Activated CD8-positive, alpha-beta memory T cell treated with anti-CD3 and anti-CD28 coated beads, Interleukin-2, amount 10 ng/mL, durations not matched to agents 7 days and 5 days (primary cell): ENCODE results near the gene ERGIC2. TPM values are rescaled to one million over a fixed set of nuclear protein-coding genes. Genes with fewer than 3 reads are reported as not detected.
"Not testable (repeated sequence)": the region's sequence is repeated elsewhere in the genome, so short reads cannot be mapped to it uniquely, and the experiment has no call there.

Experiments used
- ATAC-seq: fragments of 150-1000 bp; cut with Tn5 transposase; one replicate; pipeline ENCODE4 v1.10.0; 2021; ENCODE audit warnings: moderate library complexity
- CTCF ChIA-PET: fragments of 350-600 bp; sonication (Branson Sonifier 250); formaldehyde crosslinking; loops from one replicate; lab custom pipeline; 2021; ENCODE audit warnings: antibody characterized with exemption; lab: Charles Lee
- DNase-seq: peaks from one replicate; pipeline ENCODE4 v3.0.0-alpha.2; 2020
- H3K27ac Mint-ChIP-seq: one replicate; pipeline ENCODE4 v1.8.0; 2021; ENCODE audit warnings: mild to moderate bottlenecking, mixed read lengths
- H3K27me3 Mint-ChIP-seq: one replicate; pipeline ENCODE4 v1.8.0; 2021; ENCODE audit warnings: mixed read lengths
- H3K36me3 Mint-ChIP-seq: one replicate; pipeline ENCODE4 v1.8.0; 2021; ENCODE audit warnings: mild to moderate bottlenecking, mixed read lengths
- H3K4me1 Mint-ChIP-seq: one replicate; pipeline ENCODE4 v1.8.0; 2021; ENCODE audit warnings: mixed read lengths
- H3K4me3 Mint-ChIP-seq: one replicate; pipeline ENCODE4 v1.8.0; 2021; ENCODE audit warnings: mild to moderate bottlenecking, moderate library complexity, mixed read lengths
- H3K9me3 Mint-ChIP-seq: one replicate; pipeline ENCODE4 v1.8.0; 2022; ENCODE audit warnings: low read depth, mixed read lengths
- total RNA-seq, 2 experiments: library from RNA; stranded (reverse); gene quantifications; one replicate each; pipeline ENCODE4 v1.2.3, GENCODE V29; 2021

The ERGIC2 gene
- total RNA-seq, 2 experiments from 2014 or later: 67.0 to 75.5 TPM

DNA sequence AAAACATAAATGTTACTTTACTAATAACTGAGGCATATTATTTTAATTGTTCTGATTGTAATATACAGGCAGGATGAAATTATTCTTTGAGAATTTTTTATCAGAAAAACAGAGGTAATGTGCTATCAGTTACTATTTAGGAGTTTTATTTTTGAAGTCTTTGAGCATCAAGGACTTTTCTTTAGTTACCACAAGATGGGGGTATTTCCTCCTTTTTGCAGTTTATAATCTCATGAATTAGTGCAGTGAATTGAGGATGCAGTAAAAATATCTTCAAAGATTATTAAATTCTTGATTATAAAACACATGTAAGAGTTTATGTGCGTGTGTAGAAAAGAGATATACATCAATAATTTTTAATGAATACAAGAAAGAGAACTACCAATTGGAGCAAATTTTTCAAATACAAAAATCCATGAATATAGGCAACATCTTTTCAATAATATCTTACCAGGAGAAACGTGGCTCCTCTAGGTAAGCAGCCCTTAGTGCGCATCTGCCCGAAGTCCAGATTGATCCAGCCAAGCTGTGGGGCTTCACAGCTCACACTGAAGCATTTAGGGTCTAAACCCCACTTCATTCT lies 71.6 kb downstream of the ERGIC2 start:
- CTCF ChIA-PET: interaction anchor here (4.3 kb wide), 1 partner anchor 9 kb away, joined by 25 read pairs; no protein-coding TSS in a partner anchor
- no peak for ATAC-seq
- DNase-seq: no peak
- no peak overlapping the region for H3K27ac Mint-ChIP-seq
- H3K4me1 Mint-ChIP-seq: no peaks in the 10 kb centered on the region
- no peaks in the 10 kb centered on the region for H3K27me3 Mint-ChIP-seq
- H3K4me3 Mint-ChIP-seq: no peak overlapping the region
- no peaks in the 10 kb centered on the region for H3K36me3 Mint-ChIP-seq
- no peaks in the 10 kb centered on the region for H3K9me3 Mint-ChIP-seq

DNA sequence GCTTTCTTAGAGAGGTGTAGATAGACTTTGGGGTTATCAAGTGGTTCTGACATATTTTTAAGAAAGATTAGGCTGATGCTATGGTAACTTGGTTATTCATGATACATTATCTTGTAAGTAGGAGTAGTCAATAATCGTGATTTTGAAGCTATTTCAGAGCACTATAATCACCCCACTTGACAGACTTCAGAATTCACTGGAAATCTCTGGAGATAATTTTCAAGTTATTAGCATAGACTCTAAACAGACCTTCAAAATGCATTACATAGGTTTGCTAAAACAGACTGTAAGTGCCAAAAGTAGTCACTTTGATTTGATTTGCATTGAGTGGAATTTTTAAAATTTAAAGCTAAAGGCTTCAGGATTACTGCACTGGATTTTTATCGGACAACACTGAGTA lies 74.3 kb downstream of the ERGIC2 start:
- Mint-ChIP-seq H3K27ac (no peak overlapping the region), H3K9me3 (no peaks in the 10 kb centered on the region), H3K27me3 (no peaks in the 10 kb centered on the region), H3K4me3 (no peak overlapping the region), H3K36me3 (no peaks in the 10 kb centered on the region), H3K4me1 (no peaks in the 10 kb centered on the region)
- ATAC-seq (no peak), DNase-seq (no peak)
- CTCF ChIA-PET: interaction anchor here (4.3 kb wide), 1 partner anchor 11 kb away, joined by 25 read pairs; no protein-coding TSS in a partner anchor

DNA sequence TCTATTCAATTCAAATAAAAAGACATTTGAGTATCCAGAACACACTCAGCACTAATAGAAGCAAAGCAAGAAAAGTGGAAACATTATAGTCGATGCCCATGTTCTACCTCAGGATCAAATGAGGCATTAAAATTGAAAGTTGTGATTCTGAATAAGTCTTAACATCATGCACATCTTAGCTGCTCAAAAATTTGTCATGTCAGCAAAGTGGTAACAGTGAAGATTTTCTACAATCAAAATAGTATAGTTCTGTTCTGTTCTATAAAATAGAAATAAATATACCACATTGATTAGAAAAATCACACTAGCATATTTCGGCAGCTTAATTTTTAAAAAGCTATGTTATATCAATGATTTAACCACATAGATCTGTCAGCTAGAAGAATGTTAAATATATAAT lies 74.7 kb downstream of the ERGIC2 start:
- Mint-ChIP-seq H3K9me3 (no peaks in the 10 kb centered on the region), H3K36me3 (no peaks in the 10 kb centered on the region), H3K4me3 (no peak overlapping the region), H3K27me3 (no peaks in the 10 kb centered on the region), H3K27ac (no peak overlapping the region), H3K4me1 (no peaks in the 10 kb centered on the region)
- CTCF ChIA-PET: interaction anchor here (4.3 kb wide), 1 partner anchor 12 kb away, joined by 25 read pairs; no protein-coding TSS in a partner anchor
- ATAC-seq (no peak), DNase-seq (no peak)

DNA sequence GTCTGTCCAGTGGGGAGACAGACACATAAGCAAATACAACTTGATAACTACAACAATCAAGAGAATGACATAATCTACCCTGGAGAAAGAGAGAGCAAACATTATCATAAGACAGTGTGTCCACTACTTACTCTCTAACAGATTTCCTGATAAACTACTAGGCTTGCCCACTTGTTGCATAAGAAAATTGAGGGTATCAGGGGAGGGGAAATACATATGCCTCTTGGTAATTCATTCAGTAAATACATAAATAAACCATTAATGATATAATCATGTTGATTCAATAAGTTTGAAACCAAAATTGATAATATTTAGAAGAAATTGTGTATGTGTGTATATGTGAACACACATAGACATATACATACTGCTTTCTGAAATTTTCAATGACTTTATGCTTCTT lies 76.6 kb downstream of the ERGIC2 start:
- Mint-ChIP-seq H3K36me3 (no peaks in the 10 kb centered on the region), H3K9me3 (no peaks in the 10 kb centered on the region), H3K4me3 (no peak overlapping the region), H3K27ac (no peak overlapping the region), H3K4me1 (no peaks in the 10 kb centered on the region), H3K27me3 (no peaks in the 10 kb centered on the region)
- DNase-seq (no peak), ATAC-seq (no peak)
- CTCF ChIA-PET: interaction anchor here (2.3 kb wide), 1 partner anchor 13 kb away, joined by 8 read pairs; no protein-coding TSS in a partner anchor

DNA sequence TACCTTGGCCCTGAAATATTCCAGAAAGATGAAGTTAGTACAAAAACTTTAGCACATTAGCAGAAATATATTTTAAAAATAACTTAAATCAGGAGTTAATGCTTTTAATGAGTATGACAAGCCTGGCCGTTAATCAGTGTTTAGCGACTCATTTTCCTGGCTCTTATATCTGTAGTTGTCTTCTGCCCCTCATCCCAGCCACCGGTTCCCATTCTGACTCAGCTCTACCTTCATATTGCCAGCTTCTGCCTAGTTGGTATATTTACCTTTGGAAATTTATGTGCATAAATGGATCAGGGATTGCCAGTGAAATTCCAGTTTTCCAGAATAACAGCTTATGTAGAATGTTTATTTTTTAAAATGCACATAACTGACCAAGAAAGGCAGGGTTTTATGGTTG lies 79.9 kb downstream of the ERGIC2 start:
- ATAC-seq (no peak), DNase-seq (no peak)
- Mint-ChIP-seq H3K27me3 (no peaks in the 10 kb centered on the region), H3K27ac (no peak overlapping the region), H3K4me3 (no peak overlapping the region), H3K4me1 (no peaks in the 10 kb centered on the region), H3K36me3 (no peaks in the 10 kb centered on the region), H3K9me3 (no peaks in the 10 kb centered on the region)
- CTCF ChIA-PET: interaction anchor here (0.9 kb wide), 1 partner anchor 17 kb away, joined by 3 read pairs; no protein-coding TSS in a partner anchor

DNA sequence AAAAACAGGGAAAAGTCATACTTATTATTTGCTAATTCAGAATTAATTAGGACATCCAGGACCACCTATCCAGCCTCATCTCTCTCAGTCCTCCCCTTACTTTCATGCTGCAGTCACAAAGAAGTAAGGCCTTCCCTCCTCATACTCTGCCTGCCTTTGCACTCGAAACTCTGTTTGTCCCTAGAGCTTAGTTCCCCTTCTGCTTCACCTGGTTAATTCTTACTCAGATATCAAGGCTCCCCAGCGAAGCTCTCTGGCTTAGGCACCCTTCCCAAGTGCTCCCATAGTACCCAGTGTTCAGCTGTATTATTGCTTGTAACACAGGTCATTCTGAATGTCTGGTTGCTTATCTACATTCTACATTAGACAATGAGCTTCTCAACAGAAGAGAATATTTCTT lies 81.3 kb downstream of the ERGIC2 start:
- Mint-ChIP-seq H3K4me3 (no peak overlapping the region), H3K4me1 (no peaks in the 10 kb centered on the region), H3K9me3 (no peaks in the 10 kb centered on the region), H3K27me3 (no peaks in the 10 kb centered on the region), H3K36me3 (no peaks in the 10 kb centered on the region), H3K27ac (no peak overlapping the region)
- no peak for DNase-seq
- CTCF ChIA-PET: no interaction called here
- ATAC-seq: no peak

DNA sequence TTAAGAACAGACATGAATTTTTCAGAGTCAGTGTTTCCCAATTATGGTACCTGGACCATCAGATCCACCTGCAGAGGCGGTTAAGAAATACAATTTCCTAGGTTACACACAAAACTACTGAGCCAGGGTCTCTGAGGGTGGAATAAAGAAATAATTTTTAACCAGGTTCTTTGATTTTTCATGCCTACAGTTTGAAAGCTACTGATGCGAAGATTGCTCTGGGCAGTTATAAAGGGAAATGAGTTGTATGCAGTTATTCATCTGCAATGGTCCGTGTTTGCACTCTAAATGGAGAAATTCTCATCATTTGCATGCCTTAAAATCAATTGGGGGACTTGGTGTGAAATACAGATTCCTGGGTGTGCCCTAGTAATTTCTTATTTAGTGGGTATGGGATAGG lies 89.7 kb downstream of the ERGIC2 start:
- ATAC-seq (no peak), DNase-seq (no peak)
- no peaks in the 10 kb centered on the region for H3K4me1 Mint-ChIP-seq
- H3K27ac Mint-ChIP-seq: no peak overlapping the region
- peaks cover 3% of the 10 kb centered on the region for H3K9me3 Mint-ChIP-seq
- no peaks in the 10 kb centered on the region for H3K27me3 Mint-ChIP-seq
- CTCF ChIA-PET: no interaction called here
- H3K36me3 Mint-ChIP-seq: peaks cover 5% of the 10 kb centered on the region
- no peak overlapping the region for H3K4me3 Mint-ChIP-seq

DNA sequence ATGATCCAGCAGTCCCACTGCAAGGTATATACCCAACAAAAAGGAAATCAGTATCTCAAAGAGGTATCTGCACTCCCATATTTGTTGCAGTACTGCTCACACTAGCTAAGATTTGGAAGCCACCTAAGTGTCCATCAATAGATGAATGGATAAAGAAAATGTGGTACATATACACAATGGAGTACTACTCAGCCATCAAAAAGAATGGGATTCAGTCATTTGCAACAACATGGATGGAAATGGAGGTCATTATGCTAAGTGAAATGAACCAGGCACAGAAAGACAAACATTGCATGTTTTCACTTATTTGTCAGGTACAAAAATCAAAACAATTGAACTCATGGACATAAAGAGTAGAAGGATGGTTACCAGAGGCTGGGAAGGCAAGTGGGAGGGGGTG lies 90.5 kb downstream of the ERGIC2 start:
- not testable (repeated sequence) for H3K27ac Mint-ChIP-seq, H3K36me3 Mint-ChIP-seq, ATAC-seq, H3K4me3 Mint-ChIP-seq, H3K9me3 Mint-ChIP-seq, H3K4me1 Mint-ChIP-seq, H3K27me3 Mint-ChIP-seq, DNase-seq
- CTCF ChIA-PET: interaction anchor here (0.9 kb wide), 1 partner anchor 27 kb away, joined by 3 read pairs; no protein-coding TSS in a partner anchor

DNA sequence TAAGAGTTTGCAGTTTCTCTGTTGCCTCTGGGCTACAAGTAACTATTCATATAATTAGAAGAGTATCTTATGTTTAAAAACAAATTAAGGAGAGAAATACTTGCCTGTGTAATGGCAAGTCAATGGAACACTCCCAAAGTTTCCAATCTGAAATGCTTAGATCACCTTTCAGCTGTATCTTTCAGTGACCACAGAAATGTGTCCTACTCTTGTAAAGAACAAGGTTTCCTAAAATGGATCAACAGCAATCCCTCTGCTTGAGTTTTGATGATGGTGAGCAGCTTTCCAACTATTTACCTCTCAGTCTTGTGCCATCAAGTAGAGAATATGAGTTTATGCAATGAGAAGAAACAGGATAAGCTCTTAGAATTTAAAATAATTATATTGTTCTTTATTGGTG lies 92.9 kb downstream of the ERGIC2 start:
- Mint-ChIP-seq H3K27ac (no peak overlapping the region), H3K36me3 (peaks cover 5% of the 10 kb centered on the region), H3K27me3 (no peaks in the 10 kb centered on the region), H3K9me3 (peaks cover 3% of the 10 kb centered on the region), H3K4me3 (no peak overlapping the region), H3K4me1 (no peaks in the 10 kb centered on the region)
- CTCF ChIA-PET: no interaction called here
- ATAC-seq (no peak), DNase-seq (no peak)

DNA sequence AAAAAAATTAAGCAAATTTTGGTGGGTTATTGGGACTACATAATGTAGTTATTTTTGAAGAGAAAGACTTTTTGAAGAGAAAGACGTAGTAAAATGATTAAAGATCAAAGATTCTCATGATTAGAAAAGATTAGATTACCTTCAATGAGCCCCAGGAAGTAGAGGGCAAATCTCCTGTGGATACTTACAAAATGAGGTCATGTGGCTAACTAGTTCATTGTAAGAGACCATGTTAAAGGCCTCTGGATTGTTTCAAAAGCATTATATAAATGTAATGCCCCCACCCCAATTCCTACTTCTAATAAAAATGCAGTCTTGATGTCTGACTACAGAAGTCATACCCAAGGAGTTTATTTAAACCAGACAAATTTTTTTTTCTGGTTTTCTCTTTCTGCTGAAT lies 93.3 kb downstream of the ERGIC2 start:
- ATAC-seq (no peak), DNase-seq (no peak)
- Mint-ChIP-seq H3K36me3 (peaks cover 5% of the 10 kb centered on the region), H3K4me1 (no peaks in the 10 kb centered on the region), H3K4me3 (no peak overlapping the region), H3K9me3 (peaks cover 3% of the 10 kb centered on the region), H3K27ac (no peak overlapping the region), H3K27me3 (no peaks in the 10 kb centered on the region)
- CTCF ChIA-PET: no interaction called here

Other genes starting within 250 kb of the ERGIC2 start
- gene FAR2, start 231.9 kb downstream of the ERGIC2 start, total RNA-seq: 10 to 100 TPM; 12.6 to 13.6 TPM
- gene OVCH1, start 116.5 kb upstream of the ERGIC2 start, total RNA-seq: not detected